HG03095 (cell line): ENCODE data around the gene SLFN12L.
"Not testable (repeated sequence)": the region's sequence is repeated elsewhere in the genome, so short reads cannot be mapped to it uniquely, and the experiment has no call there.

Experiments used
- ATAC-seq: cut with Tn5 transposase; IDR thresholded peaks from one replicate; pipeline ENCODE4 v1.9.1; 2021; ENCODE audit warnings: moderate library complexity; ENCODE audit not compliant: unreplicated experiment

The SLFN12L gene

DNA sequence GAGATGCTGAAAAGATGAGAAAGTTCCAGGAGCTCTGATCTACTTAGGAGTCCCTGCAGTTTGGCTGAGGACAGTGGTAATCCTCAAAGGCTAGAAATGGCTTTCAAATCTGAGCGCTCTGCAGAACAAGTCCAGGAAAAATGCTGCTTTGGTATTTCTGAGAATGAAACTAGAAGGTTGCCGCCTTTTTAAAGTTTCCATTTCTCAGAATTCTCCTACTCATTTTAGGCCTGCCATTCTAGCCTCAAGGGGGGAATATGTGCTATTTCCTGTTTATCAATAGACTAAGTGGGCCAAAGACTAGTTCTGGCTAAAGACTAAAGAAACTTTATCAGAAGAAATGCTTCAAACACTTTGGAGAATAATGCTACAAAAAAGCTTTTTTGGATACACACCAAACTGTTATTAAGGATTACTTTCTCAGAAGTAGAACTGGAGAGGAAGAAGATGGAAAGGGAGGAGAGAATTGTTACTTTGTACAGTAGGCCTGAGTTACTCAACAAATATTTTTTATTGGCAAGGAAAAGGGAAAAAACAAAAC lies at the start of gene SLFN12L:
Gene SLFN12L, minus strand, starts transcription at position 78 of the 541 bp plus-strand sequence. CDS start 15,314 bp downstream, outside the sequence.
- ATAC-seq = no peak

DNA sequence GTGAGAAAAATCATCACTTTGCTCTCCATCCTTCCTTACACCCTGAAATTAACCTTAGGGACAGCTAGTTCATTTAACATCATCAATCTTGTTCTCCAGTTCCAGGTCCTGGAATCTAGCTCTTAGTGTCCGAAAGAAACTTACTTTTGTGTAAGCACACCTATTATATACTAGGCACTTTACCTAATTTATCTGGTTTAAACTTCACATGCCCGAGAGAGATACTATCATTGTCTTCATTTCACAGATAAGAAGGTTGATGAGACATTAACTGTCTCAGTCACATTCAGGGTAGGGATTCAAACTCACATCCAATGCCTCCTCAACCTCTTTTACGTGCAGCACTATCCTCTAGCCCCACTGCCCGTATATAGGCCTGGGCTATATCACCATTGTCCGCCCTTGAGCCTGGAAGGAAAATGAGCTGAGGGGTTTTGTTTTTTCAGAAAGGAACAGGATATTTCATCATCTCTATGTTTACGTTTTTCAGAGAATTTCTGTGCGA lies 49.1 kb upstream of the SLFN12L start:
- no peak for ATAC-seq

DNA sequence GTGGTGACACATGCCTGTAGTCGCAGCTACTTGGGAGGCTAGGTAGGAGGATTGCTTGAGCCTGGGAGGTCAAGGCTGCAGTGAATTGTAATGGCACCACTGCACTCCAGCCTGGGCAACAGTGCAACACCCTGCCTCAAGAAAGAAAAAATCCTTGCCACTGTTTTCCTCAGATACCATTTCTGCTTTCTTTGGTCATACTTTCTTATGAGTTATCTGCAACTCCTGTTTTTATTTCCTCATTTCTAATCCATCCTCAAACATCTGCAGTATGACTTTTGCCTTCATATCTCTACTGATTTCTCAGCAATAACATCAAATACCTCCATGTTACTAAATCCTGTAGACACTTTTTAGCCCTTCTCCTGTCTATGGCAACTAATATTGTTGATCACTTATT lies 46.6 kb upstream of the SLFN12L start:
- ATAC-seq = no peak

DNA sequence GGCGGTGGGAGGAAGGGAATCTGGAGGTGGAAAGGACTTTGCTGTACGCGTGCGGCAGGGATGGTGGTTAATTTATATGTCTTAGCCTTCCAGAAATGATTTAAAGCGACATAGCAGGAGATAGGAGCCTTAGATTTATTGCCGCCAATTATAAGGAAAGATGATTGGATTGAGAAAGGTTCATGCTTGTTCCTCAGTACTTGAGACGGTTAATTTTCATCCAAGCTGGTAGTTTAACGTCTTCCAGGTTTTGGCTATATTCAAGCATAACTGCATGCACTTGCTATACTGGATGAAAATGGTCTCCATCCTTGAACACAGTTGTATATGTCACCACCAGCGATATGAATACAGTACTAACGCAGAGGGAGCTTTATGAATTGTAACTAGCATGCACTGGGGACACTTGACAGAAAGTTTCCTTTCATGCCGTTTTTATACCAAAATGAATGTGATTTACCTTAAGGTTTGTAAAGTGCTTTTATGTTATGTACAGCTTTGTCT lies 41.5 kb upstream of the SLFN12L start:
- no peak for ATAC-seq

DNA sequence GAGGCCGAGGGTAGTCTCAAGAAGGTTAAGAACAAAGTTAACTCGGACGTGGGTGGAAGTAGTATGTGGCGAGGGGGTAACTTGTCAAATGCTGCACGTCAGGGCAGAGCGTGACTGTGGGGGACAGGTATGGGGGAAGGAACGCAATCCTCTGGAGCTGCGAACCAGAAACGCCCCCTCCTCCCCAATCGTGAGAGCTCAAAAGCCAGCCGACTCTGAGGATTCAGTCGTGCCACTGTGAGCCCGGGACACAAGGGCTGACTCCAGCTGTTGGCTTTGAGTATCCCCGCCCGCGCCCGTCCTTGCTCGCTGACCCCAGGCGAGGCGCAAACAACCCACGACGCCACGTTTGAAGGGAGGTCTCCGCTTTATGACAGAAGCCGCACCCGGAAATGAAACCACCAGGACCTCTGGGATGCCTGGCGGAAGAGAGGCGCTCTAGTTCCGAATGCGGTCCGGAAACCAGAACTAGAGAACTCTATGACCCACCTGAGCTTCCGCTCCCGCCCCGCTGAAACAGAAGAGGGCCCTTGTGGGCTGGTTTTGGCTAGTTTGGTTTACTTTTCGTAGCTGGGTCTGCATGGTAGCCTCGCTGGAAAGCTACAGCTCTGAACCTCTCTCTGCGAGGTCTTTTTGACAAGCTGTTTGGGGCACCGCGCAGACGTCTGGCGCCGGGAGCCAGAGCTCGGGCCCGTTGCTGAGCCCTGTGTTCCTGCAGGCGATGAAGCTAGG lies 40.9 kb upstream of the SLFN12L start, which contains the start of gene PEX12:
Gene PEX12, minus strand, starts transcription at position 375 of the 732 bp plus-strand sequence. CDS start 550 bp downstream, outside the sequence.
- ATAC-seq = peak; percentile 83

DNA sequence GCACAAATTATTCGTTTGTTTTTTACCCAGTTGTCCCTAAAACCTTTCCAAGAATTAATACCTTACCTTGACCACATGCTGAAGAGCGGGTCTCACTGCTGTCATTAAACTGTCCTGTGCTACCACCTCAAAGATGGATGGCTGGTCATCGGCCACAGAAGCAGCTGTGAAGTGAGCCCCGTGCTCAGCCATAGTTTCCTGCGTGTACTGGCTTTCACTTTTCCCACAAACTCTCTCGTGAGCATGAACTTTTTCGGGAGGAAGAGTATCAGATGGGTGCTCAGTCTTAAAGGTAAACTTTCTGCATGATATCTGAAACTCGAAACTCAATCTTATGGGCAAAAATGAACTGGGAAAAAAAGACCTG lies 40.3 kb upstream of the SLFN12L start:
- ATAC-seq = no peak

DNA sequence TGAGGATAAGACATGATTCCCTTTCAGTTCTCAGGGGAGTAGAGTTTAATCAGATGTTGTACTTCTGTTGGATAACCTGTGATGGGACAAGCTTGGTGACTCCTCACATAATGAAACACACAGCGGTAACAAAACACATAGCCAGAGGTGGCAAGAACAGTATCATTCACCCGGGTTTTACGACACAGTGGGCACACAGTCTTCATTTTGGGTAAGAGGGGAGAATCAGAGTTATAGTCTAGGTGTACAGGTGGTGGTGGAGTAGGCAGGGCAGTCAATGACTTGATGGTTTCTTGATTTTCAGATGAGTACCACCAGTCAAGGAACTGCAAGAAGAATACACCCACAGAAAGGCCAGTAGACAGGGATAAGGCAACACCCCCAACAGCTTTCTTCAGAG lies 38.3 kb upstream of the SLFN12L start:
- ATAC-seq = no peak

DNA sequence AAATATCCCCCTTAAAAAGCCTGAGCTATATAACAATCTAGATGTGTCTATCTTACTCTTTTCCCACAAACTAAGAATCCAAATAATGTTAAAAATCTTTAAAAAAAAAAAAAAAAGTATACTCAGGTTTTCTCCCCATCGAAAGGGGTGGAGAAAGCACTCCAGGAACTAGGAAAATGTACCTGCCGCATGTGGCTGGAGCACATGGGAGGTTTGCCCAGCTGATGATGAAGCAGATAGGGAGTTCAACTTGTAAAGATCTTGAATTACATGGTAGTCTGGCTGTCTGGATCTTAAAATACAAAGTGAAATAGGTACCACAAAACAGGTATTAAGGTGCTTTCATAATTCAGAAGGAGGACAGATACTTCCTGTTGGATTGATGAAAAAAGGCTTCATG lies 31.9 kb upstream of the SLFN12L start:
- no peak for ATAC-seq

DNA sequence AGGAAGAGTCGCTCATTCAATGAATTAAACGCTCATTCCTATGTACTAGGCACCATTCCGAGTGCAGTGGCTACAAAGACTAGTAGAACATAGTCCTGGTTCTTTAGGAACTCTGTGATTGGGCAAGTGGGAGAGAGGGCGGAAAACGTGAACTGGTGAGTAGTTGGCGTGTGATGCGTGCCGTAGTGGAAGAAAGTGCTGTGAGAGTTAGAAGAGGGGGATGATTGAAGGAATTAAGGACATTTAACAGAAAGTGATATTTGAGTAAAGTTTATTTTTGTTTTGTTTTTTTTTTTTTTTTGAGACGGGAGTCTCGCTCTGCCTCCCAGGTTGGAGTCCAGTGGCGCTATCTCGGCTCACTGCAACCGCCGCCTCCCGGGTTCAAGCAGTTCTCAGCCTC lies 31.1 kb upstream of the SLFN12L start:
- no peak for ATAC-seq

DNA sequence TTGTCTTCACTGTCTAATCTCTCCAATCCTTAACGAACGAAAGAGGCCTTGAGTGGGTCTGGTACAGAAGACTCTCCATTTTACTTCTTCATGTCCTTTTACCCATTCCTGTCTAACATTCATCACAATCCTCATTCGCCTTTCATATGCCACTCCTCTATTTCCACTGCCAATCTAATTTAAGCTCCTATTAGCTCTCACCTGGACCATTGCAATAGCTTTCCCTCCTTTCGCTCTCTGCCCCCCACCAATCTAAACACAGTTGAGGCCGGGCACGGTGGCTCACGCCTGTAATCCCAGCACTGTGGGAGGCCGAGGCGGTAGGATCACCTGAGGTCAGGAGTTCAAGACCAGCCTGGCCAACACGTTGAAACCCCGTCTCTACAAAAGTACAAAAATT lies 29.5 kb upstream of the SLFN12L start:
- no peak for ATAC-seq

DNA sequence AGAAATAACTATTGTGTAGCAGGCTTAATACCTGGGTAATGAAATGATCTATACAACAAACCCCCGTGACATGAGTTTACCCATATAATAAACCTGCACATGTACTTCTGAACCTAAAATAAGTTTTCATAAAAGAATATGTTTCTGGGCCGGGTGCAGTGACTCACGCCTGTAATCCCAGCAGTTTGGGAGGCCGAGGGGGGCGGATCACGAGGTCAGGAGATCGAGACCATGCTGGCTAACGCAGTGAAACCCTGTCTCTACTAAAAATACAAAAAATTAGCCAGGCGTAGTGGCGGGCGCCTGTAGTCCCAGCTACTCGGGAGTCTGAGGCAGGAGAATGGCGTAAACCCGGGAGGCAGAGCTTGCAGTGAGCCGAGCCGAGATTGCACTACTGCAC lies 25.7 kb upstream of the SLFN12L start:
- not testable (repeated sequence) for ATAC-seq

DNA sequence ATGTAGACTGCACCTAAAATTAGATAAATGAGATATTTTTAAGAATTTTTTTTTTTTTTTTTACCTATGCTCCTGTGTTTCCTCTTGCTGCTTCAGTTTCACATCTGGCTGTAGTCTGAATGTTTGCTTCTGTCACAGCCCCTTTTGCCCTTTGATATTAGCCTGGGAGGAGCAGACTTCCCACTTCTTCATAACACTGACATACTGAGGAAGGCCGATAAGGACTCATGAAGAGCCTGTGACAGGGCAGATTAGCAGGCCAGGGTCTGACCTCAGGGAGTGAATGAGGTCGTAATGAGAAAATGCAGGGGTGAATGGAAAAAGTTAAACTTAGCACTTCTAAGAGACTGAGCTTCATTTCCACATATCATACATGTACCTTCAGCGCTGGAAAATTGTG lies 23.2 kb upstream of the SLFN12L start, which contains the start of gene SLFN14:
Gene SLFN14, minus strand, starts transcription at position 117 of the 400 bp plus-strand sequence. CDS start 2,757 bp downstream, outside the sequence.
- ATAC-seq = no peak

DNA sequence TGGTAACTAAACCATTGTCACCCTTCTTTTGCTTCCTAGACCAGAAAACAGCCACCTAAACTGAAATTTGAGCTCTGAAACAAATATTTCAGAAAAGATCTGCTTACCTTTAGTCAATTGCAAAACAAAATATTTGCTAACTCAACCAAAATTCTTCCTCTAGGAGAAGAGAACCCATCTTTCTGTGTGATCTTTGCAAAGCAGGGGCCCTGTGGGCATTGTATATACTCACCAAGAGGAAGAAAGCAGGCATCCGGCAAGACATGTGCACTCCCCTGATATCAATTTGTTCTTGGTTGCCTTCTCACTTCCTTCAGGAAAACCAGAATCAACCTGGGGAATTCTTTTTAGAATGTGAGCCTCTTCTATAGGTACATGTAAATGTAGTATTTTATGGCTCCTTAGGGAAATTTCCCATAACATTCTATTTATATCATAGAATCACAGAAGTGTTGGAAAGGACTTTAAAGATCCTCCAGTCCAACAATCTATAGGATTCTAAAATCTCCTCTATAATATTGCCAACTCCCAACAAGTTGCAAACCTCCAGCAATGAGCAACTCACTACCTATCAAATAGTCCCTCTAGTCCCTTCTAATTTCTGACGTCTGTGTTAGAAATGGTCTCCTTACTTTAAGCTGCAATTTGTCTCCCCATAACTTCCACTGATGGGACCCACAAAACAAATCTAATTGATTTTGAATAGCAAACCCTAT lies 22.2 kb upstream of the SLFN12L start:
- ATAC-seq = no peak

DNA sequence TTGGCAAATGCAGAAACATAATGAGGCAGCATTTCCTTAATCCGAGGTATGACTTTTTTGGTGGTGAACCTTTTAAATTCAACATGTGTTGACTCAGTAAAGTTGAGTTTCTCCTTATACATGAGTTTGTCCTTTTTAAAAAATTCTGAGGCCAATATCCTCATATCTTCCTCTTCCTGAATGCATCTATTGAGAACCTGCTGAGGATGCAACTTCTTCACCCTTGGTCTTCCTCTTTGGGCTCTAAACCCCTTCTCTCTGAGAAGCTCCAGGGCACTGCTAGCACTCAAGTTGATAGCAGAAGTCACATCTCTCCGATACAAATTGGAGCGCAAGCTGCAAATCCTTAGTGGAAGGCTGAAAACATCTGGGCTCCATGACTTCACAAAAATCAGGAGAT lies 19.9 kb upstream of the SLFN12L start:
- no peak for ATAC-seq

DNA sequence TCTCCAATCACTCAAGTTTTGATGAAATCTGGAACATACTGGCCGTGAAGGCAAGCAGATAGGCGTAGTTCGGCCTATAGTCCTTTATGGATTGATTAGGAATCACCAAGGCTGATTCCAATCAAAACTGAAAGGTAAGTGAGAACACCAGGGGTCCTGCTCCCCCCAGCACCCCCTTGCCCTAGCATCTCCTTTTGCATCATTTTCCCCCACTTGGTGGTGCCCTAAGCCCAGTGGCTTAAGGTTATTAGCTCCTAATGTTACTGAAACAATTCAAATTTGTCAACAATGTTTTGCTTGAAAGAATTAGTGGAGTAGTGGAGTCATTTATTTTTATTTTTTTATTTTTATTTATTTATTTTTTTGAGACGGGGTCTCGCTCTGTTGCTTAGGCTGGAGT lies 18.2 kb upstream of the SLFN12L start:
- no peak for ATAC-seq

DNA sequence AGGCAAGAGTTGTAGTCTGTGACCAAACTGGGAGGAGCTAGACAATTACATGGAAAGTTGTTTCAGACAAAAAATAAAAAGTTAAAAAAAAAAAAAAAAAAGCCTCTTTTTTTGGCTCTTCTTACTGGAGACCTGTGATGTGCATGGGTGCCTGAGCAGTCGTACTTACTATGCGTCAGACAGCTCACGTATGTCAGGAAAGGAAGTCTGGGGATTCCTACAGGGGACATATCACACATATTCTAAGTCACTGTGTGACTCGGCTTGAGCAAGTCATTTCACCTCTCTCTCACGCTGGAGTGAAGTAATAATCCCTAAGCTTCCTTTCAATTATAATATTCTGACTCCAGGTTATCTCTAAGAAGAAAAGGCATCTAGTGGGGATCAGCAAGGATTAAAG lies 17.2 kb upstream of the SLFN12L start:
- ATAC-seq = no peak

DNA sequence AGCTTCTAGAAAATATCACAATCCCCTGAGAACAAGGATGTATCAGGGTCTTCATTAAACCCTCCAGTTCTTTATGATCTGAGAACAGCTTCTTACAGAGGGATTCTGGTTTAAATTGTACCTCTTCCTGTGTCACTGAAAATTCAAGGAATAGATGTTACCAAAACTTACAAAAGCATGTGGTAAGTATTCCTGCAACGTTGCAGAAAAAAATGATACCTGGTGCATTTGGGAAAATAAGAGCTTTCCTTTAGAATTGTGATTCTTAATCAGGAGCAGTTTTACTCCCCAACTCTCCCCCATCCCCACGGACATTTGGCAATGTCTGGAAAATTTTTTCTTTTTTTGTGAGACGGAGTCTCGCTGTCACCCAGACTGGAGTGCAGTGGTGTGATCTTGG lies 15.8 kb upstream of the SLFN12L start:
- no peak for ATAC-seq

DNA sequence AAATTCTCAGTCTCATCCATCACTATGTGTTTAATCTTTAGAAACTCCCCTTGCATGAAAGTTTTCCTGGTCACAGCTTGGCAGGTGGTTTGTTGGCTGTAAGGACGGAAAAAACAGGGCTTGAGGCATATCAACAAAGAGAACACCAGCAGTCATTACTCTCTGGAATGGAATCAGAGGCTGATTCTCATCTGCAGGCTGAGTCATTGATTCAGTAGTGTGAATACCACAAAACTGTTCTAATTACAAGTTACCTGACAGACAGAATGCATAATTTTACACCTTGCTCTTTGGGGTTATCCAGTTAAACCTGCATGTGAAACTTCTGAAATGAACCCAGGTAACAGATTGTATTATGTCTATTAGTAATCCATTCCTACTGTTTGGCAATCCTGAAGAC lies 11.5 kb upstream of the SLFN12L start:
- ATAC-seq = no peak

DNA sequence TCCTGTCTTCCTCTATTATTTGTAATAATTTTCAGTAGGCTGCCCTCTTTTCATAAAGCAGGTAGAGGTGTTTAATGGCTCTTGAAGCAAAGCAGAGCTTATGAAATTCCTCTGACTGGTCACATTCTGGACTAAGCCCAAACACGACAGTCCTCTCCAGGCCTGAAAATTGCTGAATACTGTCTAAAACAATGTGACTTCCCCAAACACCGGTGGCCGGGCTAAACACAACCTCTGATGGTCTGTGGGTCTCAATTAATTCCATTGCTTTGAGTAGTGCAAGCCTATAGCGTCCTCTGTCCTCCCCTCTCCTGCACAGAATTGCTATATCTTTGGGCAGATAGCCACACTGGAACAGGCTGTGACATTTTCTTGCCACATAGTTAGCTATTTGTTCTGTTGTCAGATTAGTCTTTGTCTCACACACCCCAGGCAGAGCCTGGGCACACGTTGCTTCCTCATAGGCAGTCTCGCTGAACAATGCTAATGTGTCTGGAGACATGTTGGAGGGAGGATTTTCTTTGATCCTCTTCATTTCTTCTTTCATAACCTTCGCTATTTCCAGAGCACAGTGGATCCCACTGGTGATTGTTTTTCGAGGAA lies 10.8 kb upstream of the SLFN12L start:
- ATAC-seq = no peak

DNA sequence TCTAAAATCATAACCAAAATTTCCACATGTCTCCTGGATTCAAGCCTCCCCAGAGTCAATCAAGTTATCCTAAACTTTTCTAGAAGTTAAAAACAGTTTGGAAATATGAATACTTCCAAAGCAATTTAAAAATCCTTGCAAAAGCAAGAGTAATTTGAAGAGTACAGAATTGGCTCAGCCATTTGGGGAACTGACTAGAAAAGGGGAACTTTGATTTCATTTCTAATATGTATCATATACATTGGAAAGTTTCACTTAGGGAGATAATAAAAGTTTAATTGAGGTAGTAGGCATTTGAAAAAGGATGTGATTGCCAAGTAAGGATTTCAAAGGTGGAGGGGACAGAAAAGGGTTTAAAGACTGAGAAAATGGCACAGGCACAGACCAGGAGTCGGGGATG lies 9.0 kb upstream of the SLFN12L start:
- ATAC-seq = no peak

DNA sequence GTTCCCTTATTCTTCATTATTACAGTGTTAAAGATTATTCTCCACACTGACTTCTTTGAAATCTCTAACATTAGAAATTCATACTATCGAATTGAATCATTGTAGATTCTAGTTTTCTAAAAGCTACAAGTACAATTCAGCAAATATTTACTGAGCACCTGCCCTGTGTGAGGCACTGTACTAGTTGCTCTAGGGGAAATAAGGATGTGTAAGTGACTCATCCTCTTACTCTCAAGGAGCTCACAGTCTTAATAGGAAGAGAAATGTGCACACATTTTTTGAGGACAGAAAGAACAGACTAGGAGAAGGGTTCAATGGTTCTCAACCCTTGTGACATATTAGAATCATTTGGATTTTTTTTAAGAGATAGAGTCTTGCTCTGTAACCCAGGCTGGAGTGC lies 7.7 kb upstream of the SLFN12L start:
- ATAC-seq = no peak
